B cell (primary cell): ENCODE measurements around the gene HOXC9.
A peak's percentile ranks its signal among the peaks of the same experiment; 100 is the strongest.

ENCODE experiments used
- CTCF ChIP-seq: fragments of 200-600 bp; IDR thresholded peaks from one replicate; pipeline ENCODE4 v1.8.0; 2022; ENCODE audit warnings: antibody characterized with exemption, mild to moderate bottlenecking
- EZH2 ChIP-seq: IDR thresholded peaks from 2 replicates; pipeline ENCODE4 v1.6.1; 2012; ENCODE audit warnings: borderline replicate concordance, low read depth, mild to moderate bottlenecking, moderate library complexity, low read length; ENCODE audit not compliant: insufficient read depth, poor library complexity, severe bottlenecking

DNA sequence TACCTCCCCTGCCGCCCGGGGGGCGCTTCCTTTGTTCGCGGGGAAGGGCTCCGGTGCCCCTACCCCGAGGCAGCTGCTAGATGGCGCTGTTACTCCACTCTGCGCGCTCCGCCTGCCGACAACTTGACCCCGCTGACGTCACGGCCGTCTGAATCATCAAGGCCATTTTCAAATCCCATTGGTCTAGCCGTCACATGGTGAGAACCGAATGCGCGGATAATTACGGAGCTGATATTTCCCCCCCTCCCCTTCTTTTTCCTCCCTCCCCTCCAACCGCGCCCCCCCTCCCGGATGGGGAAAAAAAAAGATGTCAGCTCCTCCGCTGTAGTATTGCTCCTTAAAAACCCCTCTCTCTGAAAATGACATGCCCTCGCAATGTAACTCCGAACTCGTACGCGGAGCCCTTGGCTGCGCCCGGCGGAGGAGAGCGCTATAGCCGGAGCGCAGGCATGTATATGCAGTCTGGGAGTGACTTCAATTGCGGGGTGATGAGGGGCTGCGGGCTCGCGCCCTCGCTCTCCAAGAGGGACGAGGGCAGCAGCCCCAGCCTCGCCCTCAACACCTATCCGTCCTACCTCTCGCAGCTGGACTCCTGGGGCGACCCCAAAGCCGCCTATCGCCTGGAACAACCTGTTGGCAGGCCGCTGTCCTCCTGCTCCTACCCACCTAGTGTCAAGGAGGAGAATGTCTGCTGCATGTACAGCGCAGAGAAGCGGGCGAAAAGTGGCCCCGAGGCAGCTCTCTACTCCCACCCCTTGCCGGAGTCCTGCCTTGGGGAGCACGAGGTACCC is 14.9 kb upstream of the HOXC9 start, which contains the start of gene HOXC10:
- TF ChIP-seq CTCF (peak; percentile 24), EZH2 (no peak)
